H9 (cell line): Measurements from ENCODE around the gene C19orf44. TPM values are rescaled to one million over a fixed set of nuclear protein-coding genes. Genes with fewer than 3 reads are reported as not detected.
A peak's percentile ranks its signal among the peaks of the same experiment; 100 is the strongest.

Experiments
- DNase-seq: peaks from one replicate; pipeline ENCODE4 v3.0.0-alpha.2; 2017
- H2AFZ ChIP-seq: one replicate; pipeline ENCODE4 v1.6.1; 2013; ENCODE audit warnings: mild to moderate bottlenecking, low read length, control low read depth, moderate library complexity
- H2AK5ac ChIP-seq: 2 replicates; pipeline ENCODE4 v1.6.1; 2013; ENCODE audit warnings: low read length, control low read depth, mixed read lengths; ENCODE audit not compliant: insufficient read length
- H2BK120ac ChIP-seq: one replicate; pipeline ENCODE4 v1.6.1; 2013; ENCODE audit warnings: low read depth, mild to moderate bottlenecking, low read length, control low read depth, inconsistent platforms; ENCODE audit not compliant: poor library complexity, severe bottlenecking
- H2BK12ac ChIP-seq: 2 replicates; pipeline ENCODE4 v1.6.1; 2013; ENCODE audit warnings: low read length, control low read depth, mixed read lengths, low read depth; ENCODE audit not compliant: insufficient read length
- H2BK15ac ChIP-seq: 2 replicates; pipeline ENCODE4 v1.6.1; 2013; ENCODE audit warnings: low read depth, low read length, control low read depth
- H2BK20ac ChIP-seq: one replicate; pipeline ENCODE4 v1.6.1; 2013; ENCODE audit warnings: low read depth, mild to moderate bottlenecking, low read length, control low read depth, inconsistent platforms; ENCODE audit not compliant: poor library complexity, severe bottlenecking
- H2BK5ac ChIP-seq: 2 replicates; pipeline ENCODE4 v1.6.1; 2013; ENCODE audit warnings: low read length, control low read depth, mixed read lengths; ENCODE audit not compliant: insufficient read length
- H3K14ac ChIP-seq: 2 replicates; pipeline ENCODE4 v1.6.1; 2013; ENCODE audit warnings: low read length, control low read depth; ENCODE audit not compliant: insufficient read depth
- H3K18ac ChIP-seq: 2 replicates; pipeline ENCODE4 v1.6.1; 2013; ENCODE audit warnings: low read depth, mild to moderate bottlenecking, mixed read lengths, low read length, control low read depth; ENCODE audit not compliant: insufficient read length
- H3K23ac ChIP-seq: 2 replicates; pipeline ENCODE4 v1.6.1; 2013; ENCODE audit warnings: low read length, control low read depth, mixed read lengths, low read depth; ENCODE audit not compliant: insufficient read length
- H3K23me2 ChIP-seq: 2 replicates; pipeline ENCODE4 v1.6.1; 2013; ENCODE audit warnings: low read depth, mild to moderate bottlenecking, mixed read lengths, low read length, control low read depth; ENCODE audit not compliant: insufficient read length, poor library complexity, severe bottlenecking
- H3K27ac ChIP-seq: 2 replicates; pipeline ENCODE4 v1.5.1; 2013; ENCODE audit warnings: low read length, control low read depth, mixed read lengths, low read depth; ENCODE audit not compliant: insufficient read length
- H3K27me3 ChIP-seq: 2 replicates; pipeline ENCODE4 v1.6.1; 2013; ENCODE audit warnings: low read length, control low read depth, inconsistent platforms; ENCODE audit not compliant: insufficient read depth
- H3K4ac ChIP-seq: 2 replicates; pipeline ENCODE4 v1.6.1; 2013; ENCODE audit warnings: low read depth, mild to moderate bottlenecking, control low read depth, inconsistent platforms, low read length, moderate library complexity
- H3K4me1 ChIP-seq: 2 replicates; pipeline ENCODE4 v1.6.1; 2013; ENCODE audit warnings: low read length, control low read depth, inconsistent platforms; ENCODE audit not compliant: insufficient read depth
- H3K4me2 ChIP-seq: 2 replicates; pipeline ENCODE4 v1.6.1; 2013; ENCODE audit warnings: low read length, control low read depth, mixed read lengths; ENCODE audit not compliant: insufficient read length, insufficient read depth
- H3K56ac ChIP-seq: 2 replicates; pipeline ENCODE4 v1.6.1; 2013; ENCODE audit warnings: low read depth, mild to moderate bottlenecking, mixed read lengths, low read length, control low read depth; ENCODE audit not compliant: insufficient read length
- H3K79me1 ChIP-seq: 2 replicates; pipeline ENCODE4 v1.6.1; 2013; ENCODE audit warnings: low read depth, mild to moderate bottlenecking, moderate library complexity, low read length, control low read depth, inconsistent platforms; ENCODE audit not compliant: insufficient read depth, poor library complexity, severe bottlenecking
- H3K79me2 ChIP-seq: 2 replicates; pipeline ENCODE4 v1.6.1; 2013; ENCODE audit warnings: low read length, control low read depth, inconsistent platforms; ENCODE audit not compliant: insufficient read depth
- H3K9ac ChIP-seq: 2 replicates; pipeline ENCODE4 v1.6.1; 2013; ENCODE audit warnings: low read length, control low read depth, mixed read lengths; ENCODE audit not compliant: insufficient read length; ENCODE audit errors: extremely low read depth
- H3K9me3 ChIP-seq: one replicate; pipeline ENCODE4 v1.6.1; 2013; ENCODE audit warnings: low read depth, low read length, inconsistent platforms; ENCODE audit not compliant: control insufficient read depth
- H3T11ph ChIP-seq: one replicate; pipeline ENCODE4 v1.6.1; 2013; ENCODE audit warnings: mild to moderate bottlenecking, low read length, control low read depth, inconsistent platforms
- H4K20me1 ChIP-seq: one replicate; pipeline ENCODE4 v1.6.1; 2013; ENCODE audit not compliant: control insufficient read depth, insufficient read length, insufficient read depth
- H4K5ac ChIP-seq: 2 replicates; pipeline ENCODE4 v1.6.1; 2013; ENCODE audit warnings: low read depth, mild to moderate bottlenecking, mixed read lengths, low read length, control low read depth; ENCODE audit not compliant: insufficient read length
- H4K8ac ChIP-seq: replicated peaks from 2 replicates; pipeline ENCODE4 v1.6.1; 2013; ENCODE audit warnings: low read length, control low read depth, mixed read lengths, low read depth; ENCODE audit not compliant: insufficient read length
- H4K91ac ChIP-seq: 2 replicates; pipeline ENCODE4 v1.6.1; 2013; ENCODE audit warnings: low read depth, mild to moderate bottlenecking, moderate library complexity, mixed read lengths, low read length, control low read depth; ENCODE audit not compliant: insufficient read length
- H3K27ac Mint-ChIP-seq, 3 experiments: 2 replicates in 2 of 3; 3 replicates in 1 of 3; pipeline ENCODE4 v1.8.0; 2020 to 2021; ENCODE audit warnings: mixed read lengths in 3 of 3, mild to moderate bottlenecking in 1 of 3, moderate library complexity in 1 of 3
- H3K27me3 Mint-ChIP-seq: 2 replicates; pipeline ENCODE4 v1.8.0; 2021; ENCODE audit warnings: low read depth, mild to moderate bottlenecking, moderate library complexity, mixed read lengths
- H3K36me3 Mint-ChIP-seq, 3 experiments: 2 replicates in 2 of 3; 3 replicates in 1 of 3; pipeline ENCODE4 v1.8.0; 2020 to 2021; ENCODE audit warnings: low read depth in 3 of 3, mixed read lengths in 3 of 3; ENCODE audit not compliant: insufficient read depth in 1 of 3
- H3K4me1 Mint-ChIP-seq, 2 experiments: 2 replicates each; pipeline ENCODE4 v1.8.0; 2020; ENCODE audit warnings: mixed read lengths in 2 of 2
- H3K4me3 Mint-ChIP-seq, 2 experiments: 2 replicates in 1 of 2; 3 replicates in 1 of 2; pipeline ENCODE4 v1.8.0; 2020 to 2021; ENCODE audit warnings: mild to moderate bottlenecking in 2 of 2, mixed read lengths in 2 of 2, moderate library complexity in 1 of 2
- H3K9me3 Mint-ChIP-seq, 2 experiments: 2 replicates in 1 of 2; 3 replicates in 1 of 2; pipeline ENCODE4 v1.8.0; 2020; ENCODE audit warnings: mild to moderate bottlenecking in 2 of 2, mixed read lengths in 2 of 2, moderate library complexity in 1 of 2
- whole genome bisulfite sequencing: extraction: QIAGEN DNeasy Blood & Tissue Kit; methylation state at CpG from one replicate; pipeline ENCODE4 v1.1.7; 2013; ENCODE audit warnings: missing lambda C conversion rate, low lambda C conversion rate, mixed read lengths; ENCODE audit not compliant: insufficient read length; ENCODE audit errors: extremely low coverage; 5-methylcytosine and 5-hydroxymethylcytosine counted together
- total RNA-seq: library from RNA; stranded (reverse); gene quantifications from 2 replicates; pipeline ENCODE4 v1.2.1, GENCODE V29; 2021
- TF ChIP-seq, protein P1 (sequence below): fragments of 200-600 bp; sonication (generic); conservative IDR thresholded peaks from 3 replicates; pipeline ENCODE4 v1.8.0; 2021; ENCODE audit warnings: antibody characterized with exemption, mild to moderate bottlenecking

Gene C19orf44
- total RNA-seq, 1 experiment from 2014 or later, result 6.4 TPM

DNA sequence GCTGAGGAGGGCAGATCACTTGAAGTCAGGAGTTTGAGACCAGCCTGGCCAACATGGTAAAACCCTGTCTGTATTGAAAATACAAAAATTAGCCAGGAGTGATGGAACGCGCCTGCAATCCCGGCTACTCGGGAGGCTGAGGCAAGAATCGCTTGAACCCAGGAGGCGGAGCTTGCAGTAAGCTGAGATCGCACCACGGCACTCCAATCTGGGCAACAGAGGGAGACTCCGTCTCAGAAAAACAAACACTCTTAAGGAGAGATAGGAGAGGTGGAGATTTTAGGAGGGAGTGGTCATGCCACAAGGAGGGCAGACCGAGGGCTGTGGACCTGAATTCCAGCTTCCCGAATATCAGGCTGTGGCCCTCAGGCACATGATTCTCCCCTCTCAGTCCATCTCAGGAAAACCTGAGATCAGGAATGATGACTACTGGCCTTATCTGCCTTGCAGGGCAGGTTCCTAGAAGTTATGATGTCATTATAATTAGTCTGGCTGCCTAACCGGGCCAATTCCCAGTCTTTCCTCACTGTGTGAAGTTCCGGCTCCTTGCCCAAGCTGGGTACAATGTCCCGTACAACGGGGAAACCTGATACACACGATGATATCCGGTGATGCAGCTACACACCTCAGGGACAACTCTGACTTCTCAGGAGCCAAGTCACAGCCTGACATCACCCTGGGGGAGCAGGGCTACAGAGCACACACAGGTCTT lies 73.6 kb downstream of the C19orf44 start:
- Histone ChIP-seq H3K27ac (no peak overlapping the region), H3T11ph (no peak overlapping the region), H2BK5ac (no peak overlapping the region), H3K27me3 (no peaks in the 10 kb centered on the region), H4K91ac (no peak overlapping the region), H2BK120ac (no peak overlapping the region), H2BK20ac (no peak overlapping the region), H4K20me1 (no peaks in the 10 kb centered on the region), H2BK15ac (no peak overlapping the region), H3K56ac (no peak overlapping the region), H3K4me1 (no peaks in the 10 kb centered on the region), H2AK5ac (no peak overlapping the region), H3K23me2 (peaks cover 12% of the 10 kb centered on the region), H3K23ac (no peak overlapping the region), H3K9ac (no peak overlapping the region), H3K14ac (no peak overlapping the region), H2AFZ (no peak overlapping the region), H4K8ac (no peak overlapping the region), H3K4ac (no peak overlapping the region), H3K18ac (no peak overlapping the region), H3K9me3 (no peaks in the 10 kb centered on the region), H2BK12ac (no peak overlapping the region), H4K5ac (no peak overlapping the region), H3K79me1 (peaks cover 14% of the 10 kb centered on the region), H3K4me2 (no peak overlapping the region), H3K79me2 (no peaks in the 10 kb centered on the region; the same call in 1 of the 2 replicates)
- Mint-ChIP-seq H3K4me1 (peaks cover 18 to 19% of the 10 kb centered on the region in 2 experiments), H3K27me3 (no peaks in the 10 kb centered on the region), H3K36me3 (peaks cover 16 to 44% (median 35%) of the 10 kb centered on the region in 3 experiments; a peak in 6 of 7 replicates), H3K9me3 (no peaks in the 10 kb centered on the region; a peak in 1 of 5 replicates), H3K4me3 (peak overlapping the region in 1 of 2 experiments; percentile 57; a peak in 3 of 5 replicates), H3K27ac (peak overlapping the region; percentile 34 to 80 (median 40); a peak in 4 of 7 replicates)
- TF ChIP-seq, protein P1, sequence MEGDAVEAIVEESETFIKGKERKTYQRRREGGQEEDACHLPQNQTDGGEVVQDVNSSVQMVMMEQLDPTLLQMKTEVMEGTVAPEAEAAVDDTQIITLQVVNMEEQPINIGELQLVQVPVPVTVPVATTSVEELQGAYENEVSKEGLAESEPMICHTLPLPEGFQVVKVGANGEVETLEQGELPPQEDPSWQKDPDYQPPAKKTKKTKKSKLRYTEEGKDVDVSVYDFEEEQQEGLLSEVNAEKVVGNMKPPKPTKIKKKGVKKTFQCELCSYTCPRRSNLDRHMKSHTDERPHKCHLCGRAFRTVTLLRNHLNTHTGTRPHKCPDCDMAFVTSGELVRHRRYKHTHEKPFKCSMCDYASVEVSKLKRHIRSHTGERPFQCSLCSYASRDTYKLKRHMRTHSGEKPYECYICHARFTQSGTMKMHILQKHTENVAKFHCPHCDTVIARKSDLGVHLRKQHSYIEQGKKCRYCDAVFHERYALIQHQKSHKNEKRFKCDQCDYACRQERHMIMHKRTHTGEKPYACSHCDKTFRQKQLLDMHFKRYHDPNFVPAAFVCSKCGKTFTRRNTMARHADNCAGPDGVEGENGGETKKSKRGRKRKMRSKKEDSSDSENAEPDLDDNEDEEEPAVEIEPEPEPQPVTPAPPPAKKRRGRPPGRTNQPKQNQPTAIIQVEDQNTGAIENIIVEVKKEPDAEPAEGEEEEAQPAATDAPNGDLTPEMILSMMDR, result no peak
- DNase-seq, result no peak
- no CpG with 5 or more reads among the region's 17 CpGs for WGBS

Other genes with a start within 250 kb of the C19orf44 start
- gene KLF2, start 171.6 kb upstream of the C19orf44 start, total RNA-seq, result 0.24 and 0.33 TPM in 2 replicates
- gene EPS15L1, start 24.4 kb upstream of the C19orf44 start, total RNA-seq, result 31.8 and 33.3 TPM in 2 replicates
- 0.44 and 0.53 TPM in 2 replicates for gene CALR3, start 227 bp upstream of the C19orf44 start, total RNA-seq
- gene CHERP, start 46.0 kb downstream of the C19orf44 start, total RNA-seq, result 92.2 and 101 TPM in 2 replicates
- gene SLC35E1, start 76.0 kb downstream of the C19orf44 start, total RNA-seq, result 34.0 and 35.8 TPM in 2 replicates
- gene MED26, start 131.8 kb downstream of the C19orf44 start, total RNA-seq, result 11.4 and 13.0 TPM in 2 replicates
- gene SMIM7, start 163.8 kb downstream of the C19orf44 start, total RNA-seq, result 74.2 and 77.6 TPM in 2 replicates
- 7.4 and 8.3 TPM in 2 replicates for gene TMEM38A, start 164.7 kb downstream of the C19orf44 start, total RNA-seq
- gene NWD1, start 223.5 kb downstream of the C19orf44 start, total RNA-seq, result not detected in 2 replicates